Type B pancreatic cell (in vitro differentiated cells): ENCODE results near the gene OR5D16. TPM values are rescaled to one million over a fixed set of nuclear protein-coding genes. Genes with fewer than 3 reads are reported as not detected.
"Not testable (repeated sequence)": the region's sequence is repeated elsewhere in the genome, so short reads cannot be mapped to it uniquely, and the experiment has no call there.

ENCODE experiments used
- DNase-seq: peaks from one replicate; pipeline ENCODE4 v3.0.0; 2021; ENCODE audit warnings: mixed read lengths; ENCODE audit not compliant: unreplicated experiment; ENCODE audit errors: extremely low spot score
- H3K27ac Mint-ChIP-seq: 2 replicates; pipeline ENCODE4 v1.8.0; 2021; ENCODE audit warnings: mild to moderate bottlenecking, mixed read lengths
- H3K27me3 Mint-ChIP-seq: 2 replicates; pipeline ENCODE4 v1.8.0; 2021; ENCODE audit warnings: mixed read lengths
- H3K36me3 Mint-ChIP-seq: 2 replicates; pipeline ENCODE4 v1.8.0; 2021; ENCODE audit warnings: mixed read lengths
- H3K4me1 Mint-ChIP-seq: one replicate; pipeline ENCODE4 v1.8.0; 2021; ENCODE audit warnings: mixed read lengths; ENCODE audit not compliant: unreplicated experiment
- H3K4me3 Mint-ChIP-seq: 2 replicates; pipeline ENCODE4 v1.8.0; 2021; ENCODE audit warnings: mild to moderate bottlenecking, mixed read lengths
- H3K9me3 Mint-ChIP-seq: 2 replicates; pipeline ENCODE4 v1.8.0; 2021; ENCODE audit warnings: mixed read lengths
- total RNA-seq: library from RNA; stranded (reverse); gene quantifications from 2 replicates; pipeline ENCODE4 v1.2.1, GENCODE V29; 2021; ENCODE audit warnings: low replicate concordance

The OR5D16 gene
- total RNA-seq, 1 donor from 2014 or later = not detected

DNA sequence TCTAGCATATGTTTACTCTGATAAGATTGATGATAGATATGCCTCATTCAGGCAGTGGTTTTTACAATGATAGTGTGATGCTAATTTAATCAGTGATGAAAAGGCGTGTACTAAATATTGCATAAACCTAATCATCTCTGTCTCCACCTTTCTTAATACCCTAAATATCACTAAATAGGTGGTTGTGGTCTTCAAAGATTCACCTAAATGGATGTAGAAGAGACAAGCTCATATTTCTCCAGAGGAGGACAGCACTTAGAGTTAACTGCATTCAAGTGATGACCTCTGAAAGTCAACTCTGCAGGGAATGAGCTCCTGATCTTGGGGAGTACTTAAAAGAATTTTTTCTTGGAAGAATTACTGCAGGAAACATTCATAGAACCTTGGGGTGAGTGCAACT lies 44.4 kb downstream of the OR5D16 start, which contains the start of gene TRIM51:
Gene TRIM51, plus strand, starts transcription at position 301 of the 400 bp plus-strand sequence. CDS start 2,132 bp downstream, outside the sequence.
- not testable (repeated sequence) for H3K4me1 Mint-ChIP-seq, H3K36me3 Mint-ChIP-seq, DNase-seq, H3K9me3 Mint-ChIP-seq, H3K27ac Mint-ChIP-seq, H3K27me3 Mint-ChIP-seq, H3K4me3 Mint-ChIP-seq

GRCh38 chr11:55884995-55885394 lies 46.4 kb downstream of the OR5D16 start:
- not testable (repeated sequence) for DNase-seq, H3K9me3 Mint-ChIP-seq, H3K4me3 Mint-ChIP-seq, H3K36me3 Mint-ChIP-seq, H3K4me1 Mint-ChIP-seq, H3K27me3 Mint-ChIP-seq, H3K27ac Mint-ChIP-seq

DNA sequence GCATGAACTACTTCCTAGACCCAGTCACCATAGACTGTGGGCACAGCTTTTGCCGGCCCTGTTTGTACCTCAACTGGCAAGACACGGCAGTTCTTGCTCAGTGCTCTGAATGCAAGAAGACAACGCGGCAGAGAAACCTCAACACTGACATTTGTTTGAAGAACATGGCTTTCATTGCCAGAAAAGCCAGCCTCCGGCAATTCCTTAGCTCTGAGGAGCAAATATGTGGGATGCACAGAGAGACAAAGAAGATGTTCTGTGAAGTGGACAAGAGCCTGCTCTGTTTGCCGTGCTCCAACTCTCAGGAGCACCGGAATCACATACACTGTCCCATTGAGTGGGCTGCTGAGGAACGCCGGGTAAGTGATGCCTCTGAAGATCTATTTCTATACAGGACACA lies 46.9 kb downstream of the OR5D16 start:
- H3K36me3 Mint-ChIP-seq = not testable (repeated sequence)

More for the DNA sequence above, 46.9 kb downstream of the OR5D16 start:
- not testable (repeated sequence) for H3K4me3 Mint-ChIP-seq, DNase-seq, H3K4me1 Mint-ChIP-seq, H3K27me3 Mint-ChIP-seq, H3K9me3 Mint-ChIP-seq, H3K27ac Mint-ChIP-seq

Other genes with a start within 250 kb of the OR5D16 start
- gene OR4C11, start 231.1 kb upstream of the OR5D16 start, total RNA-seq = not detected in 2 replicates
- not detected in 2 replicates for gene OR4P4, start 203.6 kb upstream of the OR5D16 start, total RNA-seq
- not detected in 2 replicates for gene OR4S2, start 190.4 kb upstream of the OR5D16 start, total RNA-seq
- gene OR4C6, start 176.6 kb upstream of the OR5D16 start, total RNA-seq = not detected in 2 replicates
- not detected in 2 replicates for gene OR5D13, start 65.3 kb upstream of the OR5D16 start, total RNA-seq
- gene OR5D14, start 43.2 kb upstream of the OR5D16 start, total RNA-seq = not detected in 2 replicates
- gene OR5L1, start 27.4 kb upstream of the OR5D16 start, total RNA-seq = not detected in 2 replicates
- not detected in 2 replicates for gene OR5D18, start 19.1 kb upstream of the OR5D16 start, total RNA-seq
- not detected in 2 replicates for gene OR5L2, start 11.5 kb upstream of the OR5D16 start, total RNA-seq
- gene TRIM51, start 44.5 kb downstream of the OR5D16 start, total RNA-seq = not detected in 2 replicates
- gene OR5W2, start 75.8 kb downstream of the OR5D16 start, total RNA-seq = not detected in 2 replicates
- gene OR5I1, start 97.6 kb downstream of the OR5D16 start, total RNA-seq = not detected in 2 replicates
- not detected in 2 replicates for gene OR10AG1, start 131.2 kb downstream of the OR5D16 start, total RNA-seq
- gene OR5F1, start 155.9 kb downstream of the OR5D16 start, total RNA-seq = not detected in 2 replicates
- not detected in 2 replicates for gene OR5AS1, start 188.9 kb downstream of the OR5D16 start, total RNA-seq